Right kidney (tissue), 1 donor: ENCODE data around the gene RBFOX2.
"Not testable (repeated sequence)": the region's sequence is repeated elsewhere in the genome, so short reads cannot be mapped to it uniquely, and the experiment has no call there.

Source experiments
- DNase-seq: peaks from one replicate; pipeline ENCODE4 v3.0.0-alpha.2; 2016

Gene RBFOX2

GRCh38 chr22:36009085-36009484 is 19.5 kb downstream of the RBFOX2 start:
- DNase-seq, result no peak

- DNase-seq, result no peak
Observed at GRCh38 chr22:36008565-36008964, 20.1 kb downstream of the RBFOX2 start.

- no peak for DNase-seq
Observed at GRCh38 chr22:36008131-36008530, 20.5 kb downstream of the RBFOX2 start.

GRCh38 chr22:36003972-36004674 is 24.5 kb downstream of the RBFOX2 start:
- no peak for DNase-seq

- no peak for DNase-seq
Observed at GRCh38 chr22:36002718-36003260, 25.8 kb downstream of the RBFOX2 start.

GRCh38 chr22:36002084-36002483 is 26.5 kb downstream of the RBFOX2 start:
- DNase-seq, result no peak

- no peak for DNase-seq
Observed at GRCh38 chr22:35998748-35999147, 29.9 kb downstream of the RBFOX2 start.

GRCh38 chr22:35997438-35997837 is 31.2 kb downstream of the RBFOX2 start:
- no peak for DNase-seq

- DNase-seq, result no peak
Observed at GRCh38 chr22:35996596-35996995, 32.0 kb downstream of the RBFOX2 start.

- peak; percentile 51 for DNase-seq
Observed at GRCh38 chr22:35995772-35996171, 32.9 kb downstream of the RBFOX2 start.

GRCh38 chr22:35995348-35995747 is 33.3 kb downstream of the RBFOX2 start:
- peak; percentile 36 for DNase-seq

- not testable (repeated sequence) for DNase-seq
Observed at GRCh38 chr22:35993727-35994126, 34.9 kb downstream of the RBFOX2 start.

GRCh38 chr22:35993048-35993714 is 35.4 kb downstream of the RBFOX2 start:
- DNase-seq, result no peak

GRCh38 chr22:35991168-35991567 is 37.5 kb downstream of the RBFOX2 start:
- DNase-seq, result no peak

GRCh38 chr22:35988030-35988429 is 40.6 kb downstream of the RBFOX2 start:
- DNase-seq, result no peak

- no peak for DNase-seq
Observed at GRCh38 chr22:35987487-35987886, 41.1 kb downstream of the RBFOX2 start.

- DNase-seq, result no peak
Observed at GRCh38 chr22:35986088-35986487, 42.5 kb downstream of the RBFOX2 start.

GRCh38 chr22:35985371-35985770 is 43.3 kb downstream of the RBFOX2 start:
- no peak for DNase-seq

- DNase-seq, result no peak
Observed at GRCh38 chr22:35984183-35985175, 44.1 kb downstream of the RBFOX2 start.

GRCh38 chr22:35981900-35982299 is 46.7 kb downstream of the RBFOX2 start:
- DNase-seq, result no peak

GRCh38 chr22:35978889-35979288 is 49.7 kb downstream of the RBFOX2 start:
- DNase-seq, result no peak

GRCh38 chr22:35978201-35978600 is 50.4 kb downstream of the RBFOX2 start:
- DNase-seq, result no peak

GRCh38 chr22:35977136-35977535 is 51.5 kb downstream of the RBFOX2 start:
- DNase-seq, result no peak
